ENCODE data around the gene FCN2. TPM values are rescaled to one million over a fixed set of nuclear protein-coding genes. Genes with fewer than 3 reads are reported as not detected.
A peak's percentile ranks its signal among the peaks of the same experiment; 100 is the strongest.

FCN2 gene
- total and polyA plus RNA-seq, 7 donors, result 0.07 TPM; not detected in 6

DNA sequence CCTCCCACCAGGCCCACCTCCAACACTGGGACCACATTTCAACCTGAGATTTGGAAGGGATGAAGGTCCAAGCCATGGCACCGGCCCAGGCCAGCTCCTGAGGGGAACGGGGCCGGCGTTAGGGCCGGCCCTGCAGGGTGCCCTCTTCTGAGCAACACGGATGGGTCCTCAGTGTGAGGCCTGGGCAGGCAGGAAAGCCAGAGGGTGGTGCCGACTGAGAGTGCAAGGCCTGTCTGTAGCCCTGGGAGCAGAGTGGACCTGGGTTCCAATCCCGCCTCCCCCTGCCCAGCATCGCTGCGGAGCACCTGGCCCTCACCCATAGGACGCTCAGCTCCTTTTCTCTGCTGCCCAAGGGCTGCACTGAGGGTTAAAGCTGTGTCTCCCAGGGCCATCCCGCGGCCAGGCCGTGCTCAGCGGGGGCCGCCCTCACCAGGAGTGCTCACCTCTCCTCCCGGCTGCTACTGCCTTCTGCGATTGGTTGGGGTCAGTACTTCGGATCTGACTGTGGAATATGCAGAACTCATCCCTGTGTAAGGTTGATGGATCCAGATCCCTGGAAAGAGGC, 44.1 kb upstream of the FCN2 start:
- Histone ChIP-seq H3K27me3 (ENCODE audit: insufficient read depth in 3 of 3, low read length in 2 of 3) (peaks cover 0 to 14% (median 0%) of the 10 kb centered on the region in 3 donors), H3K27ac (no peak overlapping the region), H3K9me3 (no peaks in the 10 kb centered on the region), H3K4me3 (no peak overlapping the region), H3K4me1 (no peaks in the 10 kb centered on the region), H3K36me3 (ENCODE audit: insufficient read depth in 1 of 2, low read depth in 1 of 2) (peaks cover 0 to 5% of the 10 kb centered on the region in 2 donors)
- TF ChIP-seq, protein P1, sequence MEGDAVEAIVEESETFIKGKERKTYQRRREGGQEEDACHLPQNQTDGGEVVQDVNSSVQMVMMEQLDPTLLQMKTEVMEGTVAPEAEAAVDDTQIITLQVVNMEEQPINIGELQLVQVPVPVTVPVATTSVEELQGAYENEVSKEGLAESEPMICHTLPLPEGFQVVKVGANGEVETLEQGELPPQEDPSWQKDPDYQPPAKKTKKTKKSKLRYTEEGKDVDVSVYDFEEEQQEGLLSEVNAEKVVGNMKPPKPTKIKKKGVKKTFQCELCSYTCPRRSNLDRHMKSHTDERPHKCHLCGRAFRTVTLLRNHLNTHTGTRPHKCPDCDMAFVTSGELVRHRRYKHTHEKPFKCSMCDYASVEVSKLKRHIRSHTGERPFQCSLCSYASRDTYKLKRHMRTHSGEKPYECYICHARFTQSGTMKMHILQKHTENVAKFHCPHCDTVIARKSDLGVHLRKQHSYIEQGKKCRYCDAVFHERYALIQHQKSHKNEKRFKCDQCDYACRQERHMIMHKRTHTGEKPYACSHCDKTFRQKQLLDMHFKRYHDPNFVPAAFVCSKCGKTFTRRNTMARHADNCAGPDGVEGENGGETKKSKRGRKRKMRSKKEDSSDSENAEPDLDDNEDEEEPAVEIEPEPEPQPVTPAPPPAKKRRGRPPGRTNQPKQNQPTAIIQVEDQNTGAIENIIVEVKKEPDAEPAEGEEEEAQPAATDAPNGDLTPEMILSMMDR (IDR thresholded peaks at IDR 0.05), result no peak
- ATAC-seq (no peak), DNase-seq (peak in 1 of 2 donors; percentile 11)
- WGBS, 3 donors, result 88 to 90% (median 88%) methylated on average over 19 of the region's 19 CpGs
- intact Hi-C loops (cut with DNase I), result no loop called here

DNA sequence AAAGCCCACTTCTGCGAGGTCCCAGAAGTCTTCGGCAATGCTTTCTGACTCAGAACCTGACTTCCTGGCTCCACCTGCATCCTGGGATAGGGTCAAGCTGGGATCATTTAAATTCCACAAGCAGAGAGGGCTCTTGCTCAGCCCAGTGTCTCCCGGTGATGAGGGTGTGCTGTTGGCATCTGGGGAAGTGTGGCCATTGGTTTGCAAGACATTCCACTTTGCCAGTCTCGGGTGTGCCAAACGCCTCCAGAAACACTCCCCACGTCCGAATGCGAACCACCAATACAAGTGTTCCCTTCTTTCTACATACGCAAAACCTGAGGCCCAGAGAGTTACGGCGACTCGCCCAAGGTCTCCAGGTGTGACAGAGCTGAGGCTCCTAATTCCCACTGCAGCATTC, 43.1 kb upstream of the FCN2 start:
- peaks cover 0 to 5% of the 10 kb centered on the region in 2 donors for H3K36me3 ChIP-seq (ENCODE audit: insufficient read depth in 1 of 2, low read depth in 1 of 2)
- no peaks in the 10 kb centered on the region for H3K4me1 ChIP-seq
- ATAC-seq (no peak), DNase-seq (peak in 1 of 2 donors; percentile 4)
- TF ChIP-seq, protein P1 (IDR thresholded peaks at IDR 0.05), result no peak
- no peak overlapping the region for H3K27ac ChIP-seq
- no peaks in the 10 kb centered on the region for H3K9me3 ChIP-seq
- intact Hi-C loops (cut with DNase I), result no loop called here
- H3K27me3 ChIP-seq (ENCODE audit: insufficient read depth in 3 of 3, low read length in 2 of 3), result peaks cover 0 to 14% (median 0%) of the 10 kb centered on the region in 3 donors
- 85 to 88% (median 88%) methylated on average over 12 of the region's 12 CpGs for WGBS, 3 donors
- no peak overlapping the region for H3K4me3 ChIP-seq

DNA sequence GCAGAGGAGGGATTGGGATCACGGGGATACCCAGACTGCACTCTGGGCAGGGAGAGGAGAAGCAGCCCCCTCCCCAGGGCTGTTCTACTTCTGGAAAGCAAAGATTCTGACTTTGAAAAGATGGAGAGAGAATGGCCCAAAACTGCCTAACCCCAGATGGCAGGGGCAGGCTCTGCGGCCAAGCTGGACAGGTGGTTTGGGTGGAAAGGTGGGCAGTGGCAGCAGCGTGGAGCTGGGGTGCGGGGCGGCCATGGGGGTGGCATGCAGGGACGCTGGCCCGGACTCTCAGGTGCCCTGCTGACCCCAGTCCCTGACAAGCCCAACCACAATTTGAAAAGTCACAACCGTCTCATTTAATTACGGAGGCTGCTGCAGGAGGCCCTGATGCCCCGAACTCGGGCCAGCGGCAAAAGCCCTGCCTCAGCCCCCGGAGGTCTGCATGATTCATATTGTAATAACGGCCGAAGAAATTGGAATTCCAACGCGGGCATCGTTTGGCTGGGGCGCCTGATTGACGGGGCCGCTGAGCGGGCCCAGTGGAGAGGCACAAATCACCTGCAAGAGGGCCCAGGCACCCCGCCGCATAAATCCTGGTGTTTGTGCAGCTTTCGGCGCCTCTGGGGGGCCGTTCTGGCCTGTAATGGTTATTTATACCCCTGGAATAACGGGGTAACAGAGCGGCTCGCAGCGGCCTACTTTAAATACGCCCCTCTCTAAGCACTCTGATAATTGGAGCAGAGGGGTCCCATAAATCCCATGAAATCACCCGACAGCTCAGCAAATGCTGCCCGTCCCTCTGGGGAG, 41.8 kb upstream of the FCN2 start:
- ATAC-seq, result no peak
- DNase-seq, result peak in 1 of 2 donors; percentile 14
- peaks cover 0 to 5% of the 10 kb centered on the region in 2 donors for H3K36me3 ChIP-seq (ENCODE audit: insufficient read depth in 1 of 2, low read depth in 1 of 2)

DNA sequence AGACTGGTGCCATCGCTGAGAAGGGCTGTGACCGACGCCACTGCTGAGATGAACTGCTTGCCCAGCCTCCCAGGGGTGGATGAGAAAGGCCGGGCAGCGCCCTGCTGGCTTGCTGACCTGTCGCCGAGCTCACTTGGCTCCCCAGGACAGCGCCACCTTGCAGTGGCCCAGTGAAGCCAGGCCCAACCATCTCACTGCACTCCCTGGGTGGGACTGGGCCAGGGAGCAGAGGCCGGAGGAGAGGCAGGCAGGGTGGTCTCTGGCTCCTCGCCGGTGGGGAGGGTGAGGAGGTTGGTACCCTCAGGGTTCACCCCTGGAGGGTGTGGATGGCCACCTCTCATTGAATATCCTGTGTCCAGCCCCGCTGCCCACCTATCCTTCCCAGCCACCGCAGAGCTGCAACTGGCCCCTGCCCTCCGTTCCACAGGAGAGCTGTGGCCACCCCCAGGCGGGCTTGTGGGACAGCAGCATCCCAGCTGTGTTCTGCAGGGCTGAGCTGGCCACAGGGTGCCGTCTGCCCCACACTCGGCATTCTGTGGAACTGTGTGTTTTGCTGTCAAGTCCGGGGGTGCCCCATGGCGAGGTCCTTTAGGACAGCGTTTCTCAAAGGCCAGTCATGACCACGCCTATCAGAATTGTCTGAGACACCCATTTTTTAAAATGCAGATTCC, 41.0 kb upstream of the FCN2 start:
- H3K27me3 ChIP-seq (ENCODE audit: insufficient read depth in 3 of 3, low read length in 2 of 3), result peaks cover 0 to 21% (median 4%) of the 10 kb centered on the region in 3 donors
- intact Hi-C loops (cut with DNase I), result no loop called here
- DNase-seq (peak in 1 of 2 donors; percentile 12), ATAC-seq (no peak)
- WGBS, 3 donors, result 86 to 91% (median 88%) methylated on average over 21 of the region's 21 CpGs
- no peak overlapping the region for H3K27ac ChIP-seq
- H3K36me3 ChIP-seq (ENCODE audit: insufficient read depth in 1 of 2, low read depth in 1 of 2), result peaks cover 0 to 5% of the 10 kb centered on the region in 2 donors
- TF ChIP-seq, protein P1 (IDR thresholded peaks at IDR 0.05), result no peak
- no peaks in the 10 kb centered on the region for H3K4me1 ChIP-seq
- H3K4me3 ChIP-seq, result no peak overlapping the region
- H3K9me3 ChIP-seq, result no peaks in the 10 kb centered on the region

More for the DNA sequence above, 41.8 kb upstream of the FCN2 start:
- TF ChIP-seq, protein P1 (IDR thresholded peaks at IDR 0.05), result no peak
- Histone ChIP-seq H3K4me1 (no peaks in the 10 kb centered on the region), H3K27ac (no peak overlapping the region), H3K4me3 (no peak overlapping the region), H3K9me3 (no peaks in the 10 kb centered on the region), H3K27me3 (ENCODE audit: insufficient read depth in 3 of 3, low read length in 2 of 3) (peaks cover 0 to 19% (median 2%) of the 10 kb centered on the region in 3 donors)
- intact Hi-C loops (cut with DNase I), result no loop called here
- WGBS, 3 donors, result 73 to 81% (median 77%) methylated on average over 34 of the region's 34 CpGs
